Measurements from ENCODE around the gene TPD52L2. TPM values are rescaled to one million over a fixed set of nuclear protein-coding genes. Genes with fewer than 3 reads are reported as not detected.
A peak's percentile ranks its signal among the peaks of the same experiment; 100 is the strongest.

Gene TPD52L2
- polyA plus RNA-seq, 2 of the 4 experiments (the other 2 are of a cell fraction), result 86.3 to 99.0 TPM

DNA sequence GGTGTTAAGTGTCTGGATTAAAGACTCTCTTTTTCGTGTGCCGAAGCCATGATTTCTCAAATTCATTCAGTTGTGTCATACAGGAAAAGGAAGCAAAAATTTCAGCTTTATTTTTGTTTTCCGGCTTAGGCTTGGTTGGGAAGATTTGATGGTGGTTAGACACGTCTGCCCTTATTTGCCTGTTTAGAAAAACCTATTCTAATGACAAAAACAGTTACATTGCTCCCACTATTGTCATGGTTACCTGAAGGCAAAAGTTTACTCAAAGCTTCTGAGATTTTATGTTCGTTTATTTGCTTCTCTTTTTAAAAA, 30.8 kb downstream of the TPD52L2 start (continued):
- TF ChIP-seq, protein P1, sequence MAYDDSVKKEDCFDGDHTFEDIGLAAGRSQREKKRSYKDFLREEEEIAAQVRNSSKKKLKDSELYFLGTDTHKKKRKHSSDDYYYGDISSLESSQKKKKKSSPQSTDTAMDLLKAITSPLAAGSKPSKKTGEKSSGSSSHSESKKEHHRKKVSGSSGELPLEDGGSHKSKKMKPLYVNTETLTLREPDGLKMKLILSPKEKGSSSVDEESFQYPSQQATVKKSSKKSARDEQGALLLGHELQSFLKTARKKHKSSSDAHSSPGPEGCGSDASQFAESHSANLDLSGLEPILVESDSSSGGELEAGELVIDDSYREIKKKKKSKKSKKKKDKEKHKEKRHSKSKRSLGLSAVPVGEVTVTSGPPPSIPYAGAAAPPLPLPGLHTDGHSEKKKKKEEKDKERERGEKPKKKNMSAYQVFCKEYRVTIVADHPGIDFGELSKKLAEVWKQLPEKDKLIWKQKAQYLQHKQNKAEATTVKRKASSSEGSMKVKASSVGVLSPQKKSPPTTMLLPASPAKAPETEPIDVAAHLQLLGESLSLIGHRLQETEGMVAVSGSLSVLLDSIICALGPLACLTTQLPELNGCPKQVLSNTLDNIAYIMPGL (CRISPR knock-in tag; IDR thresholded peaks at IDR 0.05; ENCODE audit: borderline replicate concordance), result no peak
- TF ChIP-seq CBX8 (IDR thresholded peaks at IDR 0.05) (no peak), POLR2A (IDR thresholded peaks at IDR 0.05; ENCODE audit: low read length) (no peak), MYC (IDR thresholded peaks at IDR 0.05; ENCODE audit: borderline replicate concordance, low read length) (no peak)

DNA sequence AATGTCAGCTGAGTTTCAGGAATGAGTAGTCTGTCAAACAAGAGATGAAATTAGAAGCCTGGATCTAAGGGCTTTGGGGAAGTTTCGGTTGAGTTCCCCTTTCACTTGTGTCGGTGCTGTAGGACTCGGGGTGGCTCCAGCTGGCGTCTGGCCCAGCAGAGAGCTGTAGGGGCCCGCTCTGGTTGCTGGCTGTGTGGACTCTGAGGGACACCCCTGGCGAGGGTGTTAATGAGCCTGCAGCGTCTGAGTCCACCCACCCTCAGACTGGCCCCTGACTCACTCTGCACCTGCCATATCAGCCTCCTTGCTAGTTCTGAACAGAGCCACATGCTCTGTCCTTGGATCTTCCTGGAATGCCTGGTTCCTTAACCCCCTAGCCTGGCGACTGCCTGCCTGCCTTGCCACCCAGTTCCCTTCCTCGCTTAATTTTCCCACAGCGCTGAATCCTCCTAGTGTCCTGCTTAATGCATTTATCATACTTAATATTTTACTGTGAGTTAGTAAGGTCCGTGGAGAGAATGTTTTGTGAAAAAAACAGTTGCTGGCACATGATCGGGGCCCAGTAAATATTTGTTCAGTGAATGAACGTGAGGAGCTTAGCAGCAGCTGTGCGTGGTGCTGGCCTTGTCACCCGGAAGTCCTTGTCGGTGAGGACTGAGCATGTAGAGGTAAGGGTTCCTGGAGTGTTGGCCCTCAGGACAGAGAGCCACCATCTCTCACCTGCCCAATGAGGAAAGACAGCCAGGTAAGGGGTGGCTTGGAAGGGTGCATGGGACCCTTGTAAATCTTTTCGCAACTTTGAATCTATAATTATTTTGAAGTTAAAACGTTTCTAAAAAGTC, 31.4 kb downstream of the TPD52L2 start:
- Histone ChIP-seq H3K4me1 (peaks cover 12% of the 10 kb centered on the region), H3K4me2 (peak overlapping the region; percentile 83), H3K27ac (peak overlapping the region; percentile 82 to 96; a peak in 4 of 6 replicates), H3K4me3 (peak overlapping the region; percentile 65), H3K9me3 (no peaks in the 10 kb centered on the region)
- ATAC-seq, result peak in 1 of 2 experiments; percentile 44; a peak in 3 of 6 replicates
- FAIRE-seq, result no peak
- POLR2A ChIA-PET, result interaction anchor here (2.3 kb wide), 1 partner anchor 32 kb away, joined by 14 read pairs; the partner anchor contains the start of gene TPD52L2
- TF ChIP-seq, protein P2, sequence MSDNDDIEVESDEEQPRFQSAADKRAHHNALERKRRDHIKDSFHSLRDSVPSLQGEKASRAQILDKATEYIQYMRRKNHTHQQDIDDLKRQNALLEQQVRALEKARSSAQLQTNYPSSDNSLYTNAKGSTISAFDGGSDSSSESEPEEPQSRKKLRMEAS (IDR thresholded peaks at IDR 0.05), result 0 out of 2 replicates have a peak, but pooled peaks have one; percentile 8
- TF ChIP-seq BHLHE40 (IDR thresholded peaks at IDR 0.05; ENCODE audit: low read depth, low read length), result peak; percentile 23; the same call in 1 of the 2 replicates
- no peak for TF ChIP-seq RAD21 (conservative IDR thresholded peaks at IDR 0.05 in 1 of 2, IDR thresholded peaks at IDR 0.05 in 1 of 2)
- no peak for TF ChIP-seq RARB (CRISPR knock-in tag; IDR thresholded peaks at IDR 0.05)
- WGBS (ENCODE audit: missing lambda C conversion rate), result 23% methylated on average over 18 of the region's 18 CpGs
- CTCF ChIA-PET, result interaction anchor here (1.0 to 1.6 kb wide), 7 partner anchors 10 to 224 kb away, joined by 3 to 8 read pairs (median 4); partner anchors contain the start of genes PRPF6 and TPD52L2
- DNase-seq (ENCODE audit: low read depth in 1 of 2, low spot score in 1 of 2), result peak in 1 of 2 experiments; percentile 21

DNA sequence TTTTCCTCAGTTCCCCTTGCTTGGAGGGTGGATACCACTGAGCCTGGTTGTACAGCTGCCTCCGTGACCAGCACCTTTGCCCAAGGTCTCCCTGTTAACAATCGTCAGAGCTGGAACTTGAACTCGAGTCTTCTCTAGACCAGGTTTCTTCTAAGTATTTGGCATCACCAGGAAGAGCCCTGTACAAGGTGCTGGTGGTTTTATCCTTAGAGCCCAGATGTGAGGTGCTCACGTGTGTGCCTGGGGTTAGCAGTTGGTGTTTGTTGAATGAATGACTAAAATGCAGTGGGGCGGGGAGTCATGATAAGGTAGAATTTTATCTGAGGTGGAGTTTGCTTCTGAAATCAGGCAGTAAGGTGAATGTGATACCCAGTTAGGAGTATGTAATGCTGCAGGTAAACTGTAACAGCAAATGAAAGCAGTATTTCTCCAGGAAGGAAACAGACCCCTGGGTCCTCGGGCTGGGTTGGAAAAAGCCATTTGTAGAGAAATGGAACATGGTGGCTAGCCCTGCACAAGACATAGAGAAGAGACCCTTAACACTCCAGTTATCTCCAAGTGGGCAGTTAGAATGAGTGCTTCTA, 33.0 kb downstream of the TPD52L2 start:
- Histone ChIP-seq H3K9me3 (no peaks in the 10 kb centered on the region), H3K4me2 (no peak overlapping the region), H3K4me3 (no peak overlapping the region), H3K4me1 (peaks cover 12% of the 10 kb centered on the region), H3K27ac (no peak overlapping the region)
- 95% methylated on average over 6 of the region's 6 CpGs for WGBS (ENCODE audit: missing lambda C conversion rate)
- ChIA-PET CTCF (interaction anchor here (1.2 kb wide), 1 partner anchor 222 kb away, joined by 3 read pairs; no protein-coding TSS in a partner anchor), POLR2A (no interaction called here)
- DNase-seq (ENCODE audit: low read depth in 1 of 2, low spot score in 1 of 2) (no peak), ATAC-seq (no peak), FAIRE-seq (no peak)
- TF ChIP-seq MAZ (IDR thresholded peaks at IDR 0.05; ENCODE audit: borderline replicate concordance, low read depth, low read length) (no peak), TP53 (CRISPR knock-in tag; IDR thresholded peaks at IDR 0.05) (no peak), NPAS2 (CRISPR knock-in tag; IDR thresholded peaks at IDR 0.05; ENCODE audit: borderline replicate concordance) (no peak), GATA3 (IDR thresholded peaks at IDR 0.05; ENCODE audit: borderline replicate concordance) (no peak), CHD2 (IDR thresholded peaks at IDR 0.05; ENCODE audit: low read length, partially characterized antibody) (no peak), ESRRA (IDR thresholded peaks at IDR 0.05; ENCODE audit: borderline replicate concordance, low read length) (no peak), EHMT2 (IDR thresholded peaks at IDR 0.05; ENCODE audit: low read depth) (no peak), SMC3 (IDR thresholded peaks at IDR 0.05) (no peak), RCOR1 (IDR thresholded peaks at IDR 0.05; ENCODE audit: low read depth, low read length) (no peak), ZNF302 (CRISPR knock-in tag; IDR thresholded peaks at IDR 0.05) (no peak), RFX5 (IDR thresholded peaks at IDR 0.05) (no peak), CBX8 (IDR thresholded peaks at IDR 0.05) (no peak), HOXB13 (CRISPR knock-in tag; IDR thresholded peaks at IDR 0.05; ENCODE audit: low read depth) (no peak), PHF8 (IDR thresholded peaks at IDR 0.05; ENCODE audit: borderline replicate concordance, low read depth) (no peak), EHF (CRISPR knock-in tag; IDR thresholded peaks at IDR 0.05) (no peak), JUNB (IDR thresholded peaks at IDR 0.05) (no peak), FOXS1 (CRISPR knock-in tag; IDR thresholded peaks at IDR 0.05) (no peak), KDM5A (IDR thresholded peaks at IDR 0.05) (no peak)
- TF ChIP-seq, protein P3, sequence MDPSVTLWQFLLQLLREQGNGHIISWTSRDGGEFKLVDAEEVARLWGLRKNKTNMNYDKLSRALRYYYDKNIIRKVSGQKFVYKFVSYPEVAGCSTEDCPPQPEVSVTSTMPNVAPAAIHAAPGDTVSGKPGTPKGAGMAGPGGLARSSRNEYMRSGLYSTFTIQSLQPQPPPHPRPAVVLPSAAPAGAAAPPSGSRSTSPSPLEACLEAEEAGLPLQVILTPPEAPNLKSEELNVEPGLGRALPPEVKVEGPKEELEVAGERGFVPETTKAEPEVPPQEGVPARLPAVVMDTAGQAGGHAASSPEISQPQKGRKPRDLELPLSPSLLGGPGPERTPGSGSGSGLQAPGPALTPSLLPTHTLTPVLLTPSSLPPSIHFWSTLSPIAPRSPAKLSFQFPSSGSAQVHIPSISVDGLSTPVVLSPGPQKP (IDR thresholded peaks at IDR 0.05; ENCODE audit: low read depth, low read length), result no peak

All from A549 (cell line).